ENCODE measurements around the gene SLC6A5. TPM values are rescaled to one million over a fixed set of nuclear protein-coding genes. Genes with fewer than 3 reads are reported as not detected.

Gene SLC6A5
- not detected in 2 replicates for total RNA-seq

GRCh38 chr11:20599221-20600019 lies at the start of gene SLC6A5:
Gene SLC6A5 (plus strand): TSS chr11:20599608. CDS start chr11:20599673, 65 bp downstream.

GRCh38 chr11:20668844-20669819 lies 69.7 kb downstream of the SLC6A5 start, which contains the start of gene NELL1:
Gene NELL1 (plus strand): TSS chr11:20669586.

Other genes with a start within 250 kb of the SLC6A5 start
- 38.3 and 40.2 TPM in 2 replicates for gene HTATIP2, start 235.9 kb upstream of the SLC6A5 start, total RNA-seq
- 24.1 and 26.9 TPM in 2 replicates for gene PRMT3, start 211.9 kb upstream of the SLC6A5 start, total RNA-seq
- gene NELL1, start 70.0 kb downstream of the SLC6A5 start, total RNA-seq: not detected in 2 replicates

Data from airway epithelial cell (primary cell).